Activated CD4-positive, alpha-beta T cell treated with anti-CD3 and anti-CD28 coated beads for 4 hours (primary cell): Measurements from ENCODE around the gene MPDZ.

Experiments
- DNase-seq, 2 donors: peaks; one replicate each; pipeline ENCODE4 v3.0.0-alpha.2; 2020

MPDZ gene

DNA sequence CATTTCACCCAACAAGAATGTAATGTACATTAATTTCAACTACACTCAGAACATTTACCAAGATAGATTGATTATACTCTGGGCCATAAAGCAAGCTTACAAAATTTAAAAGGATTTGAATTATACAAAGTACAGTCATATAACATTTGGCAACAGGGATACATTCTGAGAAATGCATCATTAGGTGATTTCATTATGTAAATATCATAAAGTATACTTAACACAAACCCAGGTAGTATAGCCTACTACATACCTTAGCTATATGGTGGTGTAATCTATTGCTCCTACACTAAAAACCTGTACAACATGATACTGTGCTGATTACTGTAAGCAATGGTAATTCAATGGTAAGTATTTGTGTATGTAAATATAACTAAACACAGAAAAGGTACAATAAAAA lies 202.9 kb downstream of the MPDZ start:
- no peak for DNase-seq

- no peak for DNase-seq
Observed at GRCh38 chr9:13071921-13072320, 207.6 kb downstream of the MPDZ start.

DNA sequence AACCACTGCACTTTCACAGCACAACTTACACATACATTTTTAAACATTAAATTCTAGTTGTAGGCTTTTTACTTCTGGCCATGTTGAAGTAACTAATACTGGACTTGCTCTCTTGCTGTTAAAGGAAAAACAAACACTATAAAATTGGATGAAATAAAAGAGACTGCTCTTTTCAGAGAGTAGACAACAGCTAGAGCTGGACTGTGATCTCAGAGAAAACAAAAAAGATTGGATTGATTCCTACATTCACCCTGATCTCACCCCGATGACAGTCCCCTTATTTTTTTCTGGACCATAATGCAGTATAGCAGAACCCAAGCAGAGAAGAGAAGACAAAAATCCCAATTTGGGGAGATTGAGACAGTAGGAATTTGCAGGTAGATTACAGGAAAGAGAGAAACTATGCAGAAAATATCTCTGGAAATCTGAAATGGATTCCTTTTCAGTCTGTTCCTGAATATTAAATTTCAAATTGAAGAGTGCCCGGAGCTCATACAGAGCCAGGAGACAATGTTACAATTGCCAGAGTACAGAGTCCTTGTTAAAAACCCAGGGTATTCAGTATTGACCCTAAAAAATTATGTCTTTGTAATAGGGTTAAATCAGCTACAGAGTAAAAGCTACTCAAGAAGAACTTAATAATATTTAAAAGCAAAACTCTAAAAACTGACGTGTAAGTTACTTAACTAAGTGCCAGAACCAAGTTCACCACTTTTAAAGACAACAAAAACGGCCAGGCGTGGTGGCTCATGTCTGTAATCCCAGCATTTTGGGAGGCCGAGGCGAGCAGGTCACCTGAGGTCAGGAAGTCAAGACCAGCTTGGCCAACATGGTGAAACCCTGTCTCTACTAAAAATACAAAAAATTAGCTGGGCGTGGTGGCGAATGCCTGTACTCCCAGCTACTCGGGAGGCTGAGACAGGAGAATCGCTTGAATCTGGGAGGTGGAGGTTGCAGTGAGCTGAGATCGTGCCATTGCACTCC lies 208.6 kb downstream of the MPDZ start:
- no peak for DNase-seq

- no peak for DNase-seq
Observed at GRCh38 chr9:13069498-13069897, 210.0 kb downstream of the MPDZ start.

DNA sequence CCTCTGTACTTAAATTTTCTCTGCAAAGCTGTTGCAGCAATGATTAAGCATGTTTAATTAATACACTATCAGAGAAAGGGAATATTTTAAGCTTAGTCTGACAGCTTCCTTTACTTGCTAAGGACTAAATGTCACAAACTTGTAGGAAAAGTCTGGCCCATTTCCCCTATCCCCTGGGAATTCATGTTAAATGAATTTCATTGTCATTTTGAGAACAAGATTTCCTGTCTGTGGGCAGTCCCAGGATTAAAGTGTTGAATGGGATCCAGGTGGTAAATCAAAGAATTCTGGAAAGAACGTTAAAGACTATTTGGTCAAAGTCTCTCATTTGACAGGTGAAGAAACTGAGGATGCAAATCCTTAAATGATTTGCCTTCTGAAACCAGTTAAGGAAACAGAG lies 214.8 kb downstream of the MPDZ start:
- DNase-seq, result no peak

- DNase-seq, result no peak
Observed at GRCh38 chr9:13063880-13064459, 215.5 kb downstream of the MPDZ start.

DNA sequence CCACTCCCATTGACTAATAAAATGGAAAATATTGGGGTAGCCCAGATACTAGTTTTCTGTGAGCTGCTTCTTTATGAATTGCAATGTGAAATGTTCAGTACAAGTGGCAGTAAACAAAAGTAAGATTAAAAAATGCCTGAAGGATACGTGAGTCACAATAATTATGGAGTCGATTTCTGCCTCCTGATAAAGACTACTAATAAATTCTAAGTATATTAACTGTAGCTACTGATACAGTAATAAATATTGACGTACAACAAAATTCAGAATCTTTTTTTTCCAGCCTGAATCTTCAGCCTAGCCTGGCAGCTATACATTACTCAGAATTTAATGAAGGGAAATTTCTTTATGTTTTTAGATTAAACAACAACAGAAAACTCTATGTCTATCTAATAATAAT lies 218.1 kb downstream of the MPDZ start:
- DNase-seq, result no peak
